GM12878 (cell line): Measurements from ENCODE around the gene ESRRG. TPM values are rescaled to one million over a fixed set of nuclear protein-coding genes. Genes with fewer than 3 reads are reported as not detected.

ENCODE experiments used
- ATAC-seq: fragments of 200-7000 bp; cut with Tn5 transposase; 3 replicates; pipeline ENCODE4 v1.9.1; 2020; ENCODE audit warnings: mild to moderate bottlenecking, moderate library complexity
- BruUV-seq: library from RNA; stranded (reverse); fragments of 400-500 nt; replicated peaks from 2 replicates; lab custom pipeline; 2021; lab: Mats Ljungman, UMichigan
- CTCF ChIA-PET: fragments of 300-600 bp; sonication (Branson Sonifier 250); formaldehyde crosslinking; extraction: SDS; loops from one replicate; lab custom pipeline; 2021; ENCODE audit warnings: inconsistent platforms; lab: Yijun Ruan, JAX
- POLR2A ChIA-PET: fragments of 350-600 bp; formaldehyde crosslinking; extraction: SDS; loops from one replicate; lab custom pipeline; 2021; ENCODE audit warnings: inconsistent platforms; lab: Charles Lee
- RAD21 ChIA-PET: fragments of 300-600 bp; sonication (Branson Sonifier 250); formaldehyde crosslinking; loops from one replicate; lab custom pipeline; 2023; ENCODE audit warnings: antibody characterized with exemption; ENCODE audit not compliant: unreplicated experiment; lab: Charles Lee
- SMC1A ChIA-PET: fragments of 300-600 bp; sonication (Branson Sonifier 250); formaldehyde crosslinking; loops from one replicate; lab custom pipeline; 2023; ENCODE audit not compliant: unreplicated experiment, uncharacterized antibody; lab: Charles Lee
- DNase-seq: peaks from one replicate; pipeline ENCODE4 v3.0.0-alpha.2; 2011; ENCODE audit warnings: low read depth, low spot score
- FAIRE-seq: peaks from 3 replicates; lab custom pipeline; 2011; peaks lifted over from hg19 to GRCh38; lab: Jason Lieb, UNC
- H2AFZ ChIP-seq: 2 replicates; pipeline ENCODE4 v1.6.0; 2011; ENCODE audit warnings: low read depth, low read length, control low read depth; ENCODE audit not compliant: control insufficient read depth
- H3K27ac ChIP-seq: 2 replicates; pipeline ENCODE4 v1.5.1; 2011; ENCODE audit warnings: control low read depth; ENCODE audit not compliant: control insufficient read depth, insufficient read depth
- H3K27me3 ChIP-seq, 2 experiments: replicated peaks in 1 of 2; 2 replicates each; pipeline versions ENCODE4 v1.6.0 to v1.6.1; 2011; ENCODE audit warnings: low read length in 1 of 2; ENCODE audit not compliant: control insufficient read depth in 2 of 2, insufficient read depth in 2 of 2
- H3K36me3 ChIP-seq, 2 experiments: 2 replicates each; pipeline ENCODE4 v1.5.1; 2011; ENCODE audit warnings: low read length in 1 of 2; ENCODE audit not compliant: control insufficient read depth in 2 of 2, insufficient read depth in 2 of 2
- H3K4me1 ChIP-seq: 2 replicates; pipeline ENCODE4 v1.6.1; 2011; ENCODE audit warnings: mild to moderate bottlenecking, low read length, moderate library complexity, mixed read lengths; ENCODE audit not compliant: control insufficient read depth, insufficient read depth
- H3K4me2 ChIP-seq: 2 replicates; pipeline ENCODE4 v1.6.0; 2011; ENCODE audit warnings: control low read depth; ENCODE audit not compliant: control insufficient read depth, insufficient read depth
- H3K4me3 ChIP-seq: fragments of 200-600 bp; sonication (generic); 2 replicates; pipeline ENCODE4 v1.5.1; 2016
- H3K79me2 ChIP-seq: 2 replicates; pipeline ENCODE4 v1.6.0; 2011; ENCODE audit warnings: low read length; ENCODE audit not compliant: control insufficient read depth, insufficient read depth
- H3K9ac ChIP-seq: 2 replicates; pipeline ENCODE4 v1.8.0; 2011; ENCODE audit warnings: low read length, control low read depth, mixed read lengths; ENCODE audit not compliant: control insufficient read depth, insufficient read depth
- H3K9me3 ChIP-seq: replicated peaks from 3 replicates; pipeline ENCODE4 v1.5.1; 2011; ENCODE audit warnings: mild to moderate bottlenecking, low read length; ENCODE audit not compliant: control insufficient read depth, insufficient read depth
- H4K20me1 ChIP-seq: 2 replicates; pipeline ENCODE4 v1.6.0; 2011; ENCODE audit not compliant: control insufficient read depth, insufficient read depth
- CBFB ChIP-seq: IDR thresholded peaks from 2 replicates; pipeline ENCODE4 v1.6.1; 2016; ENCODE audit warnings: antibody characterized with exemption, low read depth
- HDAC6 ChIP-seq: fragments of 200-600 bp; sonication (generic); IDR thresholded peaks from one replicate; pipeline ENCODE4 v1.8.0; 2017; ENCODE audit warnings: antibody characterized with exemption; ENCODE audit not compliant: unreplicated experiment
- MTA2 ChIP-seq: fragments of 450-650 bp; IDR thresholded peaks from 2 replicates; pipeline ENCODE4 v1.6.1; 2016; ENCODE audit warnings: low read depth, mild to moderate bottlenecking, moderate library complexity
- RFX5 ChIP-seq: IDR thresholded peaks from 2 replicates; pipeline ENCODE4 v1.6.1; 2011; ENCODE audit warnings: low read depth, low read length, improper control_type of control experiment
- SREBF1 ChIP-seq: IDR thresholded peaks from 2 replicates; pipeline ENCODE4 v1.6.1; 2012; ENCODE audit warnings: mild to moderate bottlenecking, low read length
- SRF ChIP-seq, 2 experiments: IDR thresholded peaks; 2 replicates each; pipeline ENCODE4 v1.6.1; 2011; ENCODE audit warnings: low read depth in 2 of 2, low read length in 2 of 2, mild to moderate bottlenecking in 1 of 2, moderate library complexity in 1 of 2
- SUPT20H ChIP-seq: IDR thresholded peaks from 2 replicates; pipeline ENCODE4 v1.6.1; 2011; ENCODE audit warnings: low read depth, mild to moderate bottlenecking, low read length, moderate library complexity, borderline replicate concordance; ENCODE audit not compliant: control insufficient read depth
- TBL1XR1 ChIP-seq: IDR thresholded peaks from 2 replicates; pipeline ENCODE4 v1.6.1; 2012; ENCODE audit warnings: low read depth, low read length, improper control_type of control experiment
- ZBTB40 ChIP-seq: fragments of 450-650 bp; IDR thresholded peaks from 2 replicates; pipeline ENCODE4 v1.6.1; 2016; ENCODE audit warnings: mild to moderate bottlenecking, moderate library complexity, borderline replicate concordance
- ZNF207 ChIP-seq: fragments of 450-650 bp; IDR thresholded peaks from 2 replicates; pipeline ENCODE4 v1.6.1; 2014; ENCODE audit warnings: antibody characterized with exemption, mild to moderate bottlenecking, borderline replicate concordance
- ZNF274 ChIP-seq: IDR thresholded peaks from one replicate; pipeline ENCODE4 v1.8.0; 2011; ENCODE audit not compliant: insufficient read length, insufficient read depth
- ZZZ3 ChIP-seq: IDR thresholded peaks from 2 replicates; pipeline ENCODE4 v1.6.1; 2011; ENCODE audit warnings: low read depth; ENCODE audit not compliant: control insufficient read depth, insufficient read length
- WGBS: methylation state at CpG from one replicate; pipeline ENCODE4 v1.1.6; 2016; ENCODE audit warnings: low lambda C conversion rate; ENCODE audit not compliant: insufficient replicate concordance, insufficient coverage; ENCODE audit errors: missing lambda C conversion rate; 5-methylcytosine and 5-hydroxymethylcytosine counted together
- in situ Hi-C: fragments of 300-500 bp; cut with MboI; formaldehyde crosslinking; loops from 9 replicates; pipeline ENCODE4 v1.14.3; 2018; ENCODE audit warnings: mixed read lengths
- intact Hi-C: fragments of 100-400 bp; cut with micrococcal nuclease; formaldehyde crosslinking; loops from one replicate; pipeline ENCODE4 v1.14.2; 2022; ENCODE audit not compliant: unreplicated experiment
- polyA plus RNA-seq, 11 experiments: library from polyadenylated mRNA; depleted of rRNA in 4 of 11; unstranded in 6 of 11; stranded (reverse) in 5 of 11; fragments of >200 nt; fragmentation: Nextera tagmentation in 4 of 11; fragmentation: Illumina TruSeq in 1 of 11; extraction: Ambion mirVana in 4 of 11; extraction: Trizol in 1 of 11; gene quantifications; 1 replicate in 1 of 11; 2 replicates in 10 of 11; pipeline versions ENCODE4 v1.2.1 to v1.2.3, GENCODE V29; 2011 to 2016; ENCODE audit warnings: inconsistent platforms in 2 of 11, missing spikeins in 2 of 11, low read depth in 1 of 11
- total RNA-seq, 4 experiments: library from RNA; depleted of rRNA in 3 of 4; stranded (reverse); fragments of >200 nt in 3 of 4; fragmentation: Illumina TruSeq in 1 of 4; extraction: Trizol in 1 of 4; gene quantifications; 2 replicates each; pipeline versions ENCODE4 v1.2.1 to v1.2.3, GENCODE V29; 2013 to 2021

Gene ESRRG
- total and polyA plus RNA-seq, 10 of the 15 experiments (the other 5 are each of a cell fraction or from before 2014, with no cell fraction given), result 0.03 TPM; not detected in 9

- RAD21 ChIA-PET, result no interaction called here
These were observed 263.5 kb downstream of the ESRRG start for GRCh38 chr1:216459651-216460207.

More at GRCh38 chr1:216459651-216460207, 263.5 kb downstream of the ESRRG start:
- H3K4me3 ChIP-seq, result no peak overlapping the region
- ATAC-seq (no peak), DNase-seq (no peak), FAIRE-seq (no peak)
- in situ Hi-C loops (no loop called here), intact Hi-C loops (no loop called here)
- 3% methylated on average over 3 of the region's 3 CpGs for WGBS
- ChIA-PET CTCF (interaction anchor here (0.7 kb wide), 2 partner anchors 9 to 154 kb away, joined by 3 read pairs; no protein-coding TSS in a partner anchor), SMC1A (no interaction called here), POLR2A (no interaction called here)
- BruUV-seq, result no TSS peak
- no peak overlapping the region for H3K4me2 ChIP-seq
- H3K9ac ChIP-seq, result no peak overlapping the region
- no peak overlapping the region for H3K27ac ChIP-seq
- no peaks in the 10 kb centered on the region for H3K27me3 ChIP-seq
- H3K79me2 ChIP-seq, result no peaks in the 10 kb centered on the region
- H2AFZ ChIP-seq, result no peak overlapping the region
- no peaks in the 10 kb centered on the region for H4K20me1 ChIP-seq
- H3K36me3 ChIP-seq, result no peaks in the 10 kb centered on the region
- H3K4me1 ChIP-seq, result no peaks in the 10 kb centered on the region
- TF ChIP-seq ZZZ3 (no peak), MTA2 (no peak), SRF (IDR thresholded peaks at IDR 0.05; ENCODE audit: low read depth in 2 of 2, low read length in 2 of 2) (no peak), HDAC6 (no peak), ZNF274 (no peak), SUPT20H (no peak), SREBF1 (no peak), TBL1XR1 (no peak), CBFB (no peak), ZNF207 (no peak), RFX5 (no peak), ZBTB40 (no peak)
- no peaks in the 10 kb centered on the region for H3K9me3 ChIP-seq
